Measurements from ENCODE around the gene MUC21. TPM values are rescaled to one million over a fixed set of nuclear protein-coding genes. Genes with fewer than 3 reads are reported as not detected.
A peak's percentile ranks its signal among the peaks of the same experiment; 100 is the strongest.

Gene MUC21
- total RNA-seq, 6 experiments from 2014 or later, result not detected

GRCh38 chr6:30979690-30980089 lies 3.8 kb upstream of the MUC21 start:
- H3K27ac Mint-ChIP-seq, result no peak overlapping the region
- no peaks in the 10 kb centered on the region for H3K9me3 Mint-ChIP-seq
- no peak for TF ChIP-seq CTCF (IDR thresholded peaks at IDR 0.05)
- H3K27me3 Mint-ChIP-seq (ENCODE audit: insufficient read depth), result peaks cover 44% of the 10 kb centered on the region
- no peaks in the 10 kb centered on the region for H3K36me3 Mint-ChIP-seq (ENCODE audit: low read depth)
- DNase-seq, result no peak
- peaks cover 13% of the 10 kb centered on the region for H3K4me1 Mint-ChIP-seq (ENCODE audit: low read depth)
- H3K4me3 Mint-ChIP-seq, result no peak overlapping the region

DNA sequence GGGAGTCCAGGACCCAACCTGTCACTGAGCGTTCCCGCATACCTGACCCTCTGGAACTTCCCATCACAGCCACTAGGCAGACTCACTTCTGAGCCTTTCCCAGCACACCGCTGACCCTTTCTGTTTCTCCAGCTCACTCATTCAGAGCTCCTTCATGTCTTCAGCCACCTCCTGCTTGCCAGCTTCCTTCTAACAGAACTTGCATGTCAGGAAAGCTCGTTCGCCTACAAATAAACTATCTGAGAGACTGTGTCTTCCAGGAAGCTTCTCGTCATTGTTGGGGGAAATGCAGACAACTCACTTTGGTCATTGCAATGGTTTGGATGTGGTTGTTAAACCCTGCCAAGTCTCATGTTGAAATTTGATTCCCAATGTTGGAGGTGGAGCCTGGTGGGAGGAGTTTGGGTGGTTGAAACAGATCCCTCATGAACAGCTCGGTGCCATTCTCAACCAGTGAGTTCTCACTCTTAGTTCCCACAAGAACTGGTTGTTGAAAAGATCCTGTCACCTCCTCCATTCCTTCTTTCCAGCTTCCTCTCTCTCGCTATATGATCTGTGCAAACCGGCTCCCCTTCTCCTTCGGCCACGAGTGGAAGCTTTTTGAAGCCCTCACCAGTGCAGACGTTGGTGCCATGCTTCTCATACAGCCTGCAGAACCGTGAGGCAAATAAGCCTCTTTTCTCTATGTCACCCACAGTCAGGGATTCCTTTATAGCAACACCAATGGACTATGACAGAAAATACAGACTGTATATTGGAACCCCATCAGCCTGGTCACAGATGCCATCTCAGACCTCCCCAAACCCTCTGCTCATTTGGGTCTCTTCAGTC lies 1.4 kb upstream of the MUC21 start:
- Mint-ChIP-seq H3K36me3 (ENCODE audit: low read depth) (no peaks in the 10 kb centered on the region), H3K4me1 (ENCODE audit: low read depth) (peaks cover 13% of the 10 kb centered on the region), H3K9me3 (no peaks in the 10 kb centered on the region), H3K27ac (no peak overlapping the region), H3K27me3 (ENCODE audit: insufficient read depth) (peaks cover 43% of the 10 kb centered on the region), H3K4me3 (peak overlapping the region; percentile 43)
- peak; percentile 25; the same call in 1 of the 2 replicates for TF ChIP-seq CTCF (IDR thresholded peaks at IDR 0.05)
- DNase-seq, result peak; percentile 48

DNA sequence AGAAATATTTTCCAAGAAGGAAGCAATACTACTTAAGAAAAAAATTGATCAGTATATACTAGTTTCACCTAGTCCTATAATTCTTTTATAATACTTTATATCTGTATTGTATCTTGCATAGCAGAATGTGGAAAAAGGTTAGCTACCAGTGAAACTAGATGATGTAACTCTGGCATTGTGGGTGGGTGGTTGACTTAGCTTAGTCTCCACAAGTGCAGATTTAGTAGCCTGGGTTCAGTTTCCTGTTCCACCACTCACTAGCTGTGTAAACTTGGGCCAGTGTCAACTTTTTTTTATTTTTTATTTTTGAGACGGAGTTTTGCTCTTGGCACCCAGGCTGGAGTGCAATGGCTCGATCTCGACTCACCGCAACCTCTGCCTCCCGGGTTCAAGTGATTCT lies 2.0 kb downstream of the MUC21 start:
- DNase-seq, result no peak
- Mint-ChIP-seq H3K4me3 (no peak overlapping the region), H3K9me3 (no peaks in the 10 kb centered on the region; the same call in 1 of the 2 replicates), H3K27ac (no peak overlapping the region), H3K4me1 (ENCODE audit: low read depth) (peaks cover 19% of the 10 kb centered on the region), H3K36me3 (ENCODE audit: low read depth) (no peaks in the 10 kb centered on the region), H3K27me3 (ENCODE audit: insufficient read depth) (peaks cover 32% of the 10 kb centered on the region)
- no peak for TF ChIP-seq CTCF (IDR thresholded peaks at IDR 0.05)

- Mint-ChIP-seq H3K27ac (no peak overlapping the region), H3K4me3 (no peak overlapping the region), H3K36me3 (ENCODE audit: low read depth) (no peaks in the 10 kb centered on the region), H3K27me3 (ENCODE audit: insufficient read depth) (peaks cover 32% of the 10 kb centered on the region), H3K9me3 (no peaks in the 10 kb centered on the region; the same call in 1 of the 2 replicates), H3K4me1 (ENCODE audit: low read depth) (peaks cover 15% of the 10 kb centered on the region)
- TF ChIP-seq CTCF (IDR thresholded peaks at IDR 0.05), result no peak
- no peak for DNase-seq
Measured at GRCh38 chr6:30987304-30987703, 3.8 kb downstream of the MUC21 start.

- Mint-ChIP-seq H3K36me3 (ENCODE audit: low read depth) (no peaks in the 10 kb centered on the region), H3K9me3 (no peaks in the 10 kb centered on the region; the same call in 1 of the 2 replicates), H3K4me3 (no peak overlapping the region), H3K4me1 (ENCODE audit: low read depth) (peaks cover 11% of the 10 kb centered on the region), H3K27ac (no peak overlapping the region), H3K27me3 (ENCODE audit: insufficient read depth) (peaks cover 27% of the 10 kb centered on the region)
- TF ChIP-seq CTCF (IDR thresholded peaks at IDR 0.05), result no peak
- DNase-seq, result no peak
Measured at GRCh38 chr6:30988209-30988825, 4.8 kb downstream of the MUC21 start.
